ENCODE results near the gene FAM47E.

DNA sequence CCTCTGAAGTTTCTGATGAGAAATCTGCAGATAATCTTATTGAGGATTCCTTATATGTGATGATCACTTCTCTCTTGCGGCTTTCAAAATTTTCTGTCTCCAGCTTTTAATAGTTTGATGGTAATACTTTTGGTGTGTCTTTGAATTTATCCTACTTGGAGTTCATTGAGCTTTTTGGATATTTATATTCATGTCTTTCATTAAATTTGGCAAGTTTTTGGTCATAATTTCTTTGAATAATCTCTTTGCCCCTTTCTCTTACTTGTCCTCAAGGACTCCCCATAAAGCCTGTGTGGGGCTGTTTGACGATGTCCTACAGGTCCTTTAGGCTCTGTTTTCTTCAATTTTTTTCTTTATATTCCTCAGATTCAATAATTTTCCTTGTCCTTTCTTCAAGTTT, 11.3 kb upstream of the FAM47E start:
- no peak for TF ChIP-seq POLR2A (IDR thresholded peaks at IDR 0.05)
- TF ChIP-seq, protein P1, sequence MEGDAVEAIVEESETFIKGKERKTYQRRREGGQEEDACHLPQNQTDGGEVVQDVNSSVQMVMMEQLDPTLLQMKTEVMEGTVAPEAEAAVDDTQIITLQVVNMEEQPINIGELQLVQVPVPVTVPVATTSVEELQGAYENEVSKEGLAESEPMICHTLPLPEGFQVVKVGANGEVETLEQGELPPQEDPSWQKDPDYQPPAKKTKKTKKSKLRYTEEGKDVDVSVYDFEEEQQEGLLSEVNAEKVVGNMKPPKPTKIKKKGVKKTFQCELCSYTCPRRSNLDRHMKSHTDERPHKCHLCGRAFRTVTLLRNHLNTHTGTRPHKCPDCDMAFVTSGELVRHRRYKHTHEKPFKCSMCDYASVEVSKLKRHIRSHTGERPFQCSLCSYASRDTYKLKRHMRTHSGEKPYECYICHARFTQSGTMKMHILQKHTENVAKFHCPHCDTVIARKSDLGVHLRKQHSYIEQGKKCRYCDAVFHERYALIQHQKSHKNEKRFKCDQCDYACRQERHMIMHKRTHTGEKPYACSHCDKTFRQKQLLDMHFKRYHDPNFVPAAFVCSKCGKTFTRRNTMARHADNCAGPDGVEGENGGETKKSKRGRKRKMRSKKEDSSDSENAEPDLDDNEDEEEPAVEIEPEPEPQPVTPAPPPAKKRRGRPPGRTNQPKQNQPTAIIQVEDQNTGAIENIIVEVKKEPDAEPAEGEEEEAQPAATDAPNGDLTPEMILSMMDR (IDR thresholded peaks at IDR 0.05) = no peak
